Measurements from ENCODE around the gene EIF3L. TPM values are rescaled to one million over a fixed set of nuclear protein-coding genes. Genes with fewer than 3 reads are reported as not detected.

Gene EIF3L
- total and polyA plus RNA-seq, 12 donors = 188 to 642 (median 396) TPM

DNA sequence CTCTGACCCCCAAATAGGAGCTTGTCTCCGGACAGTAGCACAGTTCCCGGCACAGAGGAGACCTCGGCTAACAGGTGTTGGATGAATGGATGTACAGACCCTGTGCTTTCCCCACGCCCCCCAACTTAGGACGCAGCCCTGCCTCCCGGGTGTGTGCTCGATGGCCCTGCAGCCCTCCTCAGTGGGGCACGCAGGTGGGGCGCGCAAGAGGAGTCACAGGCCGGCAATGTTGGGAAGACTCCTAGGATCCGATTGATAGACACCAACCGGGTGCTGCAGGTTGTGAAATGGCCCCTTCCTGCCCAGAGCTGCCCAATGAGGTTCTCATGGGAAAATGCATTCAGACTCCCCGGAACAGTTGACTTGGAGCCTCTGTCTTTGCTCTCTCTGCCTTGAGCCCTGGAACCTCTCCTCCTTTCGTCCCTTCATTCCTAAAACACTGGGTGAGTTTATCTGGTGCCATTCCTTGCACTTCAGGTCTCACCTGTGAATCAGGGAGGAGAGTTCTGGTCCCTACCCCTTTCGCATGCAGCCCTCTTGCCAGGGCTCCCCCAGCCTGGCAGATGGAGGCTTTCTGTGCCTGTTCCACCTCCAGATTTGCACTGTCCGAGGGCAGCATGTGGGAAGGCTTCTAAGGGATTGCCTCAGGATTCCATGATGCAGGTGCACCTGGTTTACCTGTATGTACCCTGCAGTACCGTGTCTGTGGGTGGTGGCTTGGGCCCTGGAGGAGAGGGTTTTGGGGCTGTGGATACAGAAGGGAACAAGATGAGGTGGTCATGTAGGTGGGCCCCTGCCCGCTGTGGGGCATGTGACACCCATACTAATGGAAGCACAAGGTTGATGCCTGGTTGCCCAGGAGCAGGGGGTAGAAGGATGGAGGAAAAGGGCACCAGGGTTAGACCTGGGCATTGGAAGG, 58.1 kb downstream of the EIF3L start:
- Histone ChIP-seq H3K9me3 (replicated peaks in 1 of 3) (no peaks in the 10 kb centered on the region), H3K36me3 (replicated peaks in 1 of 2) (no peaks in the 10 kb centered on the region), H3K4me1 (replicated peaks in 1 of 2) (peaks cover 6 to 20% of the 10 kb centered on the region in 2 donors), H3K27ac (peak overlapping the region in 3 of 5 donors; percentile 62 to 90 (median 66)), H3K4me3 (peak overlapping the region in 3 of 4 donors; percentile 4 to 97 (median 31)), H3K27me3 (no peaks in the 10 kb centered on the region)
- intact Hi-C loops (cut with DNase I) = loop anchor here in 1 of 2 donors (10.0 kb wide), 1 partner anchor 58 kb away; no protein-coding TSS in a partner anchor
- no peak for TF ChIP-seq POLR2A (IDR thresholded peaks at IDR 0.05)
- TF ChIP-seq, protein P1, sequence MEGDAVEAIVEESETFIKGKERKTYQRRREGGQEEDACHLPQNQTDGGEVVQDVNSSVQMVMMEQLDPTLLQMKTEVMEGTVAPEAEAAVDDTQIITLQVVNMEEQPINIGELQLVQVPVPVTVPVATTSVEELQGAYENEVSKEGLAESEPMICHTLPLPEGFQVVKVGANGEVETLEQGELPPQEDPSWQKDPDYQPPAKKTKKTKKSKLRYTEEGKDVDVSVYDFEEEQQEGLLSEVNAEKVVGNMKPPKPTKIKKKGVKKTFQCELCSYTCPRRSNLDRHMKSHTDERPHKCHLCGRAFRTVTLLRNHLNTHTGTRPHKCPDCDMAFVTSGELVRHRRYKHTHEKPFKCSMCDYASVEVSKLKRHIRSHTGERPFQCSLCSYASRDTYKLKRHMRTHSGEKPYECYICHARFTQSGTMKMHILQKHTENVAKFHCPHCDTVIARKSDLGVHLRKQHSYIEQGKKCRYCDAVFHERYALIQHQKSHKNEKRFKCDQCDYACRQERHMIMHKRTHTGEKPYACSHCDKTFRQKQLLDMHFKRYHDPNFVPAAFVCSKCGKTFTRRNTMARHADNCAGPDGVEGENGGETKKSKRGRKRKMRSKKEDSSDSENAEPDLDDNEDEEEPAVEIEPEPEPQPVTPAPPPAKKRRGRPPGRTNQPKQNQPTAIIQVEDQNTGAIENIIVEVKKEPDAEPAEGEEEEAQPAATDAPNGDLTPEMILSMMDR (IDR thresholded peaks at IDR 0.05) = no peak
- 52 to 60% (median 55%) methylated on average over 9 to 19 of the region's 19 CpGs for WGBS, 4 donors
- peak in 1 of 7 donors; percentile 27 for DNase-seq

DNA sequence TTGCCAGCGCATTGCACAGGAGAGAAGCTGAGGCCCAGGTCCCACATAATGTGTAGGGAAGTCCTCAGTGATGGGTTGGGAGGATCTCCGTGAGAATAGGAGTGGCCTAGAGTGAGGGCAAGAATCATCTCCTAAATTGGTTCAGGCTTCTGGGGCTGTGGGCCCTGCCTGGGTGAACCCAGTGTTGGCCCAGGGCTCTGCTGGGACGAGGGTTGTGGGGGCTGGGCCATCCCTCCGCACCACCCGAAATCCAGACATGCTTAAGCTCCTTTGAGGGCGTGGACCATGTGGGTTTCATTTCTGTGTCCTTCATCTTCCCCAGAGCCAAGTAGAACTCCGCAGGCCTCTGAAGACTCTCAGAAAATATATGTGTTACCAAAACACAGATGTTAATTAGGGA, 60.5 kb downstream of the EIF3L start:
- no peaks in the 10 kb centered on the region for H3K9me3 ChIP-seq (replicated peaks in 1 of 3)
- H3K4me3 ChIP-seq = no peak overlapping the region

DNA sequence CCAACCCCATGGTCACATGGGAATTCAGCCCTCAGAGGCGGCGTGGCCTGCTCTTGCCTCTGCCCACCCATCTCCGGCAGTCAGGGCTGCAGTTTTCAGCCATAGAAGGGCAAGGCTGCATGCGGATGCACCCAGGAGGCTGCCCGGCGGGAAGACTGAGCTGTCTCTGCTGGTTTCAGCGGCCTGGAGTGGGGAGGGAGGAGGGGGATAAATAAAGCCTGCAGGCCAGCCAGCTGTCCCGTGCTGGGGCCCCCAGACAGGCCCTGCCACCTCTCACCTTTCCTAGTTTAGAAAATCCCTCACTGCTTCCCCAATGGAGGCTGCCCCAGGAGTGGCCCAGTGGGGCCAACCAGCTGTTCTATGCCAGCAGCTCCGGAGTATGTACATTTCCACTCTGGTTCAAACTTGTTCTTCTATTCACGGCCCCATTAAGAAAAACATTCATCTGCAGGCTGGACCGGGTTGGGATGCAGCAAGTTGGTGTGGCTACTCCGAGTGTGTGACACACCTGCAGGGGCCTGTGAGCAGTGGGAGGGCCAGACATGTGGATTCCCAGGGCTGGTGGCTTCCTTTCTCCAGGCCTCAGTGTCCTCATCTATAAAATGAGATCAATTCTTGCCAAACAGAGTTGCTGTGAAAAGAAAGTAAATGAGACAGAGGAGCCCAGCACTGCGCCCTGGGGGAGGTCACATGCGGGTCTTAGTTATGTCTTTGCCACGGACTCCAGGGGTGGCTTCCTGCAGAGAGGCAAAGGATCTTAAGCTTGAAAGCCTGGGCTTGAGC, 61.9 kb downstream of the EIF3L start:
- TF ChIP-seq, protein P1 (IDR thresholded peaks at IDR 0.05) = no peak
- no peak for TF ChIP-seq POLR2A (IDR thresholded peaks at IDR 0.05)
- no peaks in the 10 kb centered on the region for H3K9me3 ChIP-seq (replicated peaks in 1 of 3)
- 78 to 93% (median 90%) methylated on average over 7 to 15 of the region's 15 CpGs for WGBS, 4 donors
- no peaks in the 10 kb centered on the region for H3K27me3 ChIP-seq
- peaks cover 0 to 12% of the 10 kb centered on the region in 2 donors for H3K4me1 ChIP-seq (replicated peaks in 1 of 2)
- DNase-seq = no peak
- H3K27ac ChIP-seq = no peak overlapping the region
- H3K4me3 ChIP-seq = no peak overlapping the region
- peaks cover 0 to 3% of the 10 kb centered on the region in 2 donors for H3K36me3 ChIP-seq (replicated peaks in 1 of 2)
- intact Hi-C loops (cut with DNase I) = no loop called here

More for the DNA sequence above, 60.5 kb downstream of the EIF3L start:
- Histone ChIP-seq H3K4me1 (replicated peaks in 1 of 2) (peaks cover 6 to 18% of the 10 kb centered on the region in 2 donors), H3K36me3 (replicated peaks in 1 of 2) (no peaks in the 10 kb centered on the region), H3K27ac (no peak overlapping the region), H3K27me3 (no peaks in the 10 kb centered on the region)
- intact Hi-C loops (cut with DNase I) = loop anchor here in 1 of 2 donors (10.0 kb wide), 1 partner anchor 55 kb away; no protein-coding TSS in a partner anchor
- no peak for TF ChIP-seq POLR2A (IDR thresholded peaks at IDR 0.05)
- TF ChIP-seq, protein P1 (IDR thresholded peaks at IDR 0.05) = no peak
- 87 to 91% (median 89%) methylated on average over 7 of the region's 7 CpGs for WGBS, 4 donors
- no peak for DNase-seq

DNA sequence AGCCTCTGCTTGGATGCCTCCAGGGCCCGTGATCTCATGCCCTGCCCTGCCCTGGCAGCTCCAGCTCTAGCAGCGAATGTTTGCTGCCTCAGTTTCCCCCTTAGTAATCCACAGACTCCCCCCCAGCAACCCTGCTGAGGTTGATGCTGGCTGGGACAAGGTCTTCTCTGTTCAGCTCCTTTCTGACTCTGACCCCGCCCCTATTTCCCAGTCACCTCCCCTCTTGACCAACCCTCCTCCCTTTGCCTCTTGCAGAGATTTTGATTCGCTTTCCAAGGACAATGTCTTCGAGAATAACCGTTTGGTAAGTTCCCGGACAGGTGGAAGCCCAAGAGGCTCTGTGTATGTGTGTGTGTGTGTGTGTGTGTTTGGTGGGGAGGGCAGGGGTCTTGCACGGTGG, 62.5 kb downstream of the EIF3L start:
- DNase-seq = peak in 1 of 7 donors; percentile 32
- H3K4me3 ChIP-seq = no peak overlapping the region
- WGBS, 4 donors = 57 to 69% (median 63%) methylated on average over 6 to 8 of the region's 8 CpGs
- intact Hi-C loops (cut with DNase I) = no loop called here
- TF ChIP-seq POLR2A (IDR thresholded peaks at IDR 0.05) = no peak
- TF ChIP-seq, protein P1 (IDR thresholded peaks at IDR 0.05) = no peak
- H3K9me3 ChIP-seq (replicated peaks in 1 of 3) = no peaks in the 10 kb centered on the region
- no peaks in the 10 kb centered on the region for H3K27me3 ChIP-seq
- peaks cover 0 to 9% of the 10 kb centered on the region in 2 donors for H3K36me3 ChIP-seq (replicated peaks in 1 of 2)
- H3K27ac ChIP-seq = no peak overlapping the region
- peaks cover 0 to 11% of the 10 kb centered on the region in 2 donors for H3K4me1 ChIP-seq (replicated peaks in 1 of 2)

Measured in adrenal gland (tissue), 12 donors.